Right atrium auricular region (tissue), 2 donors: Measurements from ENCODE around the gene CTPS2. TPM values are rescaled to one million over a fixed set of nuclear protein-coding genes. Genes with fewer than 3 reads are reported as not detected.
"Not testable (repeated sequence)": the region's sequence is repeated elsewhere in the genome, so short reads cannot be mapped to it uniquely, and the experiment has no call there.

Experiments used
- DNase-seq: peaks from one replicate; pipeline ENCODE4 v3.0.0-alpha.2; 2019; ENCODE audit warnings: low spot score
- H3K27ac ChIP-seq, 2 donors: fragments of 200-600 bp; sonication (generic); 1 replicate in 1 of 2; 2 replicates in 1 of 2; pipeline ENCODE4 v1.5.1; 2016 to 2019
- H3K27me3 ChIP-seq, 2 donors: fragments of 200-600 bp; sonication (generic); one replicate each; pipeline versions ENCODE4 v1.5.1 to v1.6.0; 2017 to 2019
- H3K36me3 ChIP-seq: fragments of 200-600 bp; sonication (generic); one replicate; pipeline ENCODE4 v1.5.1; 2016
- H3K4me1 ChIP-seq, 2 donors: fragments of 200-600 bp; sonication (generic); one replicate each; pipeline versions ENCODE4 v1.5.1 to v1.6.0; 2017 to 2019
- H3K4me3 ChIP-seq, 2 donors: fragments of 200-600 bp; sonication (generic); 1 replicate in 1 of 2; 2 replicates in 1 of 2; pipeline ENCODE4 v1.5.1; 2017 to 2019; ENCODE audit warnings: mild to moderate bottlenecking in 1 of 2, moderate library complexity in 1 of 2
- H3K9me3 ChIP-seq, 2 donors: fragments of 200-600 bp; sonication (generic); one replicate each; pipeline ENCODE4 v1.5.1; 2019
- CTCF ChIP-seq, 2 donors: fragments of 200-600 bp; sonication (generic); IDR thresholded peaks; one replicate each; pipeline ENCODE4 v1.5.1; 2019; ENCODE audit warnings: antibody characterized with exemption in 2 of 2
- total RNA-seq, 2 donors: library from RNA; depleted of rRNA; stranded (reverse); fragments of >200 nt; gene quantifications; one replicate each; pipeline ENCODE4 v1.1.0, GENCODE V29; 2016

Gene CTPS2
- total RNA-seq, 2 donors from 2014 or later, result 4.4 to 4.8 TPM

- no peaks in the 10 kb centered on the region for H3K4me1 ChIP-seq
- H3K9me3 ChIP-seq, result no peaks in the 10 kb centered on the region
- H3K36me3 ChIP-seq, result peaks cover 3% of the 10 kb centered on the region
- H3K27ac ChIP-seq, result no peak overlapping the region
- no peak for DNase-seq
- H3K27me3 ChIP-seq, result no peaks in the 10 kb centered on the region
- TF ChIP-seq CTCF (IDR thresholded peaks at IDR 0.05), result no peak
- no peak overlapping the region for H3K4me3 ChIP-seq
Measured at GRCh38 chrX:16730450-16730849, 18.0 kb upstream of the CTPS2 start.

GRCh38 chrX:16727637-16728036 lies 15.2 kb upstream of the CTPS2 start:
- Histone ChIP-seq H3K4me1 (no peaks in the 10 kb centered on the region), H3K36me3 (no peaks in the 10 kb centered on the region), H3K9me3 (no peaks in the 10 kb centered on the region), H3K4me3 (no peak overlapping the region), H3K27ac (no peak overlapping the region), H3K27me3 (no peaks in the 10 kb centered on the region)
- DNase-seq, result no peak
- no peak for TF ChIP-seq CTCF (IDR thresholded peaks at IDR 0.05)

- not testable (repeated sequence) for H3K4me3 ChIP-seq, H3K27me3 ChIP-seq, H3K27ac ChIP-seq, H3K9me3 ChIP-seq, H3K36me3 ChIP-seq, DNase-seq, H3K4me1 ChIP-seq
Measured at GRCh38 chrX:16726347-16726988, 14.0 kb upstream of the CTPS2 start.

GRCh38 chrX:16725072-16725471 lies 12.6 kb upstream of the CTPS2 start:
- H3K9me3 ChIP-seq, result no peaks in the 10 kb centered on the region
- TF ChIP-seq CTCF (IDR thresholded peaks at IDR 0.05), result no peak
- H3K27ac ChIP-seq, result no peak overlapping the region

GRCh38 chrX:16722481-16722880 lies 10.0 kb upstream of the CTPS2 start:
- Histone ChIP-seq H3K36me3 (no peaks in the 10 kb centered on the region), H3K9me3 (no peaks in the 10 kb centered on the region), H3K27ac (no peak overlapping the region), H3K27me3 (no peaks in the 10 kb centered on the region), H3K4me1 (peaks cover 0 to 19% of the 10 kb centered on the region in 2 donors), H3K4me3 (no peak overlapping the region)
- no peak for TF ChIP-seq CTCF (IDR thresholded peaks at IDR 0.05)
- no peak for DNase-seq

More at GRCh38 chrX:16725072-16725471, 12.6 kb upstream of the CTPS2 start:
- DNase-seq, result no peak
- Histone ChIP-seq H3K4me3 (no peak overlapping the region), H3K4me1 (peaks cover 0 to 13% of the 10 kb centered on the region in 2 donors), H3K36me3 (no peaks in the 10 kb centered on the region), H3K27me3 (no peaks in the 10 kb centered on the region)

- peak; percentile 99 for DNase-seq
- no peaks in the 10 kb centered on the region for H3K9me3 ChIP-seq
- peak within 1 kb of the TSS; percentile 90 to 92 for H3K27ac ChIP-seq
- H3K27me3 ChIP-seq, result no peaks in the 10 kb centered on the region
- no peak for TF ChIP-seq CTCF (IDR thresholded peaks at IDR 0.05)
- peak within 1 kb of the TSS; percentile 77 to 83 for H3K4me3 ChIP-seq
- peaks cover 0 to 19% of the 10 kb centered on the region in 2 donors for H3K4me1 ChIP-seq
- H3K36me3 ChIP-seq, result no peaks in the 10 kb centered on the region
Measured at GRCh38 chrX:16719334-16720084, 7.0 kb upstream of the CTPS2 start, which contains the start of gene SYAP1. Gene SYAP1 (plus strand): TSS chrX:16719612. CDS start chrX:16719725, 113 bp downstream.
